K562 treated with DMSO at 1 percent for 4 hours (cell line): Measurements from ENCODE around the gene RBBP9. TPM values are rescaled to one million over a fixed set of nuclear protein-coding genes. Genes with fewer than 3 reads are reported as not detected.

Source experiments
- total RNA-seq: library from RNA; unstranded; fragments of 300-600 nt; gene quantifications from 2 replicates; pipeline ENCODE4 v1.2.3, GENCODE V29; 2022; ENCODE audit not compliant: insufficient read depth

Gene RBBP9
- 0.50 and 1.3 TPM in 2 replicates for total RNA-seq

DNA sequence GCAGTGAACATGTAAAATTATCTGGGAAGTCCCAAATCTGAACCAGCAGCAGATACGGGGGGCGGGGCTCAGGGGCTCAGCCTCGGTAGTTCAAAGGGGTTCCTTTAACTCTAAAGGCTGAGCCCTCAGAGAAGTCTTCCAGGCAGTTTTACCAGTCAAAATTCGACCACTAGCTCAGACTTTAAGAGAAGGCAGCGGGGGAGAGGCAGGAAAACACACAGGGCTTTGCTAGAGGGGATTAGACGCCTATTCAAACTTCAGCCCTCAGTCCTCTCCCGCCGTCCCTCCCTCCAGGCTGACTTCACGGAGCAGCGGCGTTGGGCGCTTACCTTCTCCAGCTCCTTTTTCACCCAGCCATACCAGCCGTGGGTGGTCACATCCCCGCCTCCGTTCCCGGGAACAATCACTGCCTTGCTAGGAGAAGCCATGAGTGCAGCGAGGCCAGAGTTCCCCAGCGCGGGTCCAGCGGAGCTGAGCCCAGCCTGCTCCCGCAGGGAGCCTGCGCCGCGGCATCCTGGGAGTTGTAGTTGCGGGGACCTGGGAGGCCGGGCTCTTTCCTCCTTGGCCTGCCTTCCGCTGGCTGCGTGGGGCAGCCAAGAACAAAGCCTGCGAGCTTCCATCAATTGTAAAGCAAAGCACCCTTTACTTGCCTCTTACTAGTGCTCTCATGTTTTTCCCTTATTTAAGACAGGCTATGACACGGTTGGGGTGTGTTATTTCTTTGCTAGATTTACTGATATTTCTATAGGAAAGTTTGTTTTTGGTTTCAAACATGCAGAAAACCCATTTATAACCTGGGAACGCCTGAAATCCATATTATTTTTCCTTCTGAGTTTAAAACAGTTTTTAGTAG, at the start of gene RBBP9:
TSS of gene RBBP9 (minus strand) at position 486 of the 853 bp plus-strand sequence. CDS start at position 428, 58 bp downstream.

GRCh38 chr20:18507218-18508191, 10.5 kb upstream of the RBBP9 start, which contains the start of gene SEC23B:
Gene SEC23B, plus strand, starts transcription at chr20:18507940. Its CDS starts 2,896 bp downstream, at chr20:18510836.

DNA sequence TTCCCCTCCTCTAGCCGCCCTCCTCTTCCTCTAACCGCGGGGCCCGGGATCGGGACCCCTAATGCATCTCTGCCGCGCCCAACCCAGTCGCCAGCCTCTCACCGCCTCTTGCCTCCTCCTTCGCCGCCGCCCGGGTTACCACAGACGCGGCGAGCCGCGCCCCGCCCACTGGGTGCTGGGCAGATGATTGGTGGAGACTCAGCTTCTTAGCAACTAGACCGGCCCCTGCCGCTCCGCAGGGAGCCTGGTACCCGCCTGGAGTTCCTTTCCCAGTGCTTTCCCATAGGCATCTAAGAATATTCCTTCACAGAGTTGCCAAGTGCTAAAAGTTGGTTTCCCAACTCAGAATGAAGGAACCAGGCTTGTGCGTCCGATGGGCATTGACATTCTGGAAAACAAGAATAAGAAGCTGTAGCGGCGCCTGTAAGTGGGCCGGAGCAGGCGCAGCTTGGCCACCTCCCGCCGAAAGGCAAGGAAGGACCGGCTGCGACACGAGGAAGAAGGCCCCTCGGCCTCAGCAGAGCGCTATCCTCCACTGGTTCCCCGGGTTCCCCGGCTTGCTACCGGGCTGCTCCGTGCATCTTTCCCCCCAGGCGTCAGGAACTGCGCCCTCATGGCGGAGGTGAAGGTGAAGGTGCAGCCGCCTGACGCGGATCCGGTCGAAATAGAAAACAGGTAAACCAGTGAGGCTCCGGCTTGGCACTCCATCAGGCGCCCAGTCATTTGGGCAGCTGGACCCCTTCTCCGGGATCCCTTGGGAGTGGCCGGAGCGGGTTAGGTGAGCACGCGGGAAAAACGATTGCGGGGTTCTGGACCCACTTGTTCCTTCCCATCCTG, 29.9 kb downstream of the RBBP9 start, which contains the start of the genes DZANK1 and POLR3F:
TSS of gene DZANK1 (minus strand) at position 137 of the 837 bp plus-strand sequence. CDS start 1,672 bp downstream, outside the sequence.
TSS of gene POLR3F (plus strand) at position 497 of the 837 bp plus-strand sequence. CDS start at position 614, 117 bp downstream.

Other genes with a start within 250 kb of the RBBP9 start
- gene ZNF133, start 208.7 kb downstream of the RBBP9 start, total RNA-seq, result 4.3 and 4.8 TPM in 2 replicates
- not detected in 2 replicates for gene DZANK1, start 30.2 kb downstream of the RBBP9 start, total RNA-seq
- 3.3 and 4.9 TPM in 2 replicates for gene POLR3F, start 29.8 kb downstream of the RBBP9 start, total RNA-seq
- 37.5 and 40.1 TPM in 2 replicates for gene SEC23B, start 10.7 kb upstream of the RBBP9 start, total RNA-seq
- gene SMIM26, start 70.2 kb upstream of the RBBP9 start, total RNA-seq, result 43.3 and 71.6 TPM in 2 replicates
- 41.0 and 46.3 TPM in 2 replicates for gene DTD1, start 90.8 kb upstream of the RBBP9 start, total RNA-seq